Endothelial cell (in vitro differentiated cells): ENCODE measurements around the gene ARPP21. TPM values are rescaled to one million over a fixed set of nuclear protein-coding genes. Genes with fewer than 3 reads are reported as not detected.

ENCODE experiments used
- DNase-seq: peaks from one replicate; pipeline ENCODE4 v3.0.0; 2021; ENCODE audit warnings: low spot score
- H3K27ac Mint-ChIP-seq: one replicate; pipeline ENCODE4 v1.8.0; 2021; ENCODE audit warnings: mixed read lengths, inconsistent platforms; ENCODE audit not compliant: unreplicated experiment
- H3K27me3 Mint-ChIP-seq: one replicate; pipeline ENCODE4 v1.8.0; 2021; ENCODE audit warnings: mild to moderate bottlenecking, moderate library complexity, mixed read lengths, inconsistent platforms; ENCODE audit not compliant: unreplicated experiment
- H3K36me3 Mint-ChIP-seq: one replicate; pipeline ENCODE4 v1.8.0; 2021; ENCODE audit warnings: mild to moderate bottlenecking, low read depth, mixed read lengths, inconsistent platforms; ENCODE audit not compliant: unreplicated experiment
- H3K4me1 Mint-ChIP-seq: one replicate; pipeline ENCODE4 v1.8.0; 2021; ENCODE audit warnings: mild to moderate bottlenecking, mixed read lengths, inconsistent platforms; ENCODE audit not compliant: unreplicated experiment
- H3K4me3 Mint-ChIP-seq: one replicate; pipeline ENCODE4 v1.8.0; 2021; ENCODE audit warnings: mild to moderate bottlenecking, mixed read lengths, inconsistent platforms; ENCODE audit not compliant: unreplicated experiment
- H3K9me3 Mint-ChIP-seq: one replicate; pipeline ENCODE4 v1.8.0; 2021; ENCODE audit warnings: mixed read lengths, inconsistent platforms; ENCODE audit not compliant: unreplicated experiment
- total RNA-seq: library from RNA; stranded (reverse); fragmentation: NEBNext Ultra II Directional; extraction: Animal tissue kit (Norgen Biotek cat#: 25700); gene quantifications from one replicate; pipeline ENCODE4 v1.2.1, GENCODE V29; 2021; ENCODE audit not compliant: unreplicated experiment
- TF ChIP-seq, protein P1 (sequence below): fragments of 200-600 bp; sonication (generic); IDR thresholded peaks from one replicate; pipeline ENCODE4 v1.5.0; 2021; ENCODE audit warnings: antibody characterized with exemption; ENCODE audit not compliant: unreplicated experiment

Gene ARPP21
- total RNA-seq, 1 donor from 2014 or later: not detected

DNA sequence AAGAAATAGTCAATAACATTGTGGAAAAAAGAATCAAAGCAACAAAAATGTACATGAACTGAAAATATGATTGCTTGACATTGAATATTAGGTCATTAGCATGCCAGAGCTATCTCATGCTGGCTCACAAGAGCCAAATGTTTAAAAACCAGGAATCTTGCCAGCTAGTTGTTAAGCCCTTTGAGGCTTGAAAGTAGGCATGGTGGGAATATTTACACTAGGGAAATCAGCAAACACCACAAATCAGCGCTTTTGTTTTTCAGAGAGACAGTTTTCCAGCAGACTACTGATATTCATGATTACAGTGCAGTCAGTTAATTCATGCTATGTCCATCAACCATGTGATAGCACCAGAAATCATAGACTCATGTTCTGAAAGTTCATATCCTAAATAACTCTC is 144.8 kb downstream of the ARPP21 start:
- Mint-ChIP-seq H3K4me1 (peaks cover 3% of the 10 kb centered on the region), H3K27me3 (no peaks in the 10 kb centered on the region), H3K36me3 (no peaks in the 10 kb centered on the region), H3K27ac (no peak overlapping the region), H3K4me3 (no peak overlapping the region), H3K9me3 (no peaks in the 10 kb centered on the region)
- DNase-seq: no peak
- TF ChIP-seq, protein P1, sequence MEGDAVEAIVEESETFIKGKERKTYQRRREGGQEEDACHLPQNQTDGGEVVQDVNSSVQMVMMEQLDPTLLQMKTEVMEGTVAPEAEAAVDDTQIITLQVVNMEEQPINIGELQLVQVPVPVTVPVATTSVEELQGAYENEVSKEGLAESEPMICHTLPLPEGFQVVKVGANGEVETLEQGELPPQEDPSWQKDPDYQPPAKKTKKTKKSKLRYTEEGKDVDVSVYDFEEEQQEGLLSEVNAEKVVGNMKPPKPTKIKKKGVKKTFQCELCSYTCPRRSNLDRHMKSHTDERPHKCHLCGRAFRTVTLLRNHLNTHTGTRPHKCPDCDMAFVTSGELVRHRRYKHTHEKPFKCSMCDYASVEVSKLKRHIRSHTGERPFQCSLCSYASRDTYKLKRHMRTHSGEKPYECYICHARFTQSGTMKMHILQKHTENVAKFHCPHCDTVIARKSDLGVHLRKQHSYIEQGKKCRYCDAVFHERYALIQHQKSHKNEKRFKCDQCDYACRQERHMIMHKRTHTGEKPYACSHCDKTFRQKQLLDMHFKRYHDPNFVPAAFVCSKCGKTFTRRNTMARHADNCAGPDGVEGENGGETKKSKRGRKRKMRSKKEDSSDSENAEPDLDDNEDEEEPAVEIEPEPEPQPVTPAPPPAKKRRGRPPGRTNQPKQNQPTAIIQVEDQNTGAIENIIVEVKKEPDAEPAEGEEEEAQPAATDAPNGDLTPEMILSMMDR: no peak

GRCh38 chr3:35785234-35785888 is 146.0 kb downstream of the ARPP21 start:
- DNase-seq: no peak
- Mint-ChIP-seq H3K4me1 (peaks cover 3% of the 10 kb centered on the region), H3K27ac (no peak overlapping the region), H3K9me3 (no peaks in the 10 kb centered on the region), H3K4me3 (no peak overlapping the region), H3K36me3 (no peaks in the 10 kb centered on the region), H3K27me3 (no peaks in the 10 kb centered on the region)
- TF ChIP-seq, protein P1: no peak

- H3K36me3 Mint-ChIP-seq: no peaks in the 10 kb centered on the region
- TF ChIP-seq, protein P1: no peak
- DNase-seq: no peak
- H3K9me3 Mint-ChIP-seq: no peaks in the 10 kb centered on the region
- H3K4me1 Mint-ChIP-seq: peaks cover 1% of the 10 kb centered on the region
- H3K4me3 Mint-ChIP-seq: no peak overlapping the region
- H3K27me3 Mint-ChIP-seq: no peaks in the 10 kb centered on the region
- H3K27ac Mint-ChIP-seq: no peak overlapping the region
Observed at GRCh38 chr3:35787936-35788335, 148.6 kb downstream of the ARPP21 start.

DNA sequence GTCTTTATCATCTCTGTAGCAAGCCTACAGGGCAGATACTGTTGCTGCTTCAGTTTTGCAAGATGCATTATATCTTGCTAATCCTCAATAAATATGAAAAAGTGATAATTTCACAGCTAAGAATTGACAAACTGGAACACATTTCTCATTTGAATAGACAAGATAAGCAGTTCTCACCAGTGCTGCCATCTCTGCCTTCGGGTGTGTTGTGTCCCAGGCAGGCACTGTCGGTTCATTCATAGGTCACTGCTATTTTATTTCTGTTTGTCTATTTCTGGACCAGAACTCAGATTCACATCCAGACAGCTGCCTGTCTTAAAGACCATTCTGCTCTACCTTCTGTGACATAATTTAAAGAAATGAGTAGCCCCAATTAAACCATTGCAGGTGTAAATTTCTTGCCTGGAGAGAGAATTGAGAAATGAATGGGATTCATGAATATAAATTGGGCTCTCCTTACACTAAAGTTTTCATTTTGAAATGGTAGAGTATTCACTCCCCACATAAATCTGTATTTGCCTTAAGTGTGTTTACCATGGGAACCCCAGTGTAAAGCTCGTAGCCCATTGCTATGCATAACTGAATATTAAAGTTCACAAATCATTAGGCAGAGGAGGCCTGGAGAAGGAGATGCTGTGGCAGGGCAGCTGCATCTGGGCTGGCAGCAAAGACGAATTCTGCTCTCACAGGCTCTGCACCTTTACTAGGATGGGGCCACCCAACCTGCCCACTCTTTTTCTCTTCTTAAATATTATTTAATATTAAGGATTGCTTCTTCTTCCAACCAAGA is 149.9 kb downstream of the ARPP21 start:
- TF ChIP-seq, protein P1: no peak
- Mint-ChIP-seq H3K9me3 (no peaks in the 10 kb centered on the region), H3K4me3 (no peak overlapping the region), H3K4me1 (no peaks in the 10 kb centered on the region), H3K27me3 (no peaks in the 10 kb centered on the region), H3K36me3 (no peaks in the 10 kb centered on the region), H3K27ac (no peak overlapping the region)
- no peak for DNase-seq

DNA sequence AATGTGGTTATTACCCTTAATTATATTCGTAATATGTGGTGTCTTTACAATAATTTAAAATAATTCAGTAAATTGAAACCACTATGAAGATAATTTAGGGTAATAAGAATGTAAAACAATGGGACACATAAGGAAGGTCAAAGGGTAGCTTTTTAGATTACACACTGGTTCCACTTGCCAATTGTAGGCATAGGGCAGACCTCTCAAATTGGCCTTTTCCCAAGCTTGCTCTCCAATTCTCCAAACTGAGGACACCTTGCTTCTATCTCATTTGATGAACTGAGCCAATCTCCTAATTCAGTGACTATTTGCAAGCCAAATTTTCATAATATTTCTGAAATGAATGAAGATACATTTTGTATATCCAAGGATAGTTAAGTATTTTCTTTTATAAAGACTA is 151.4 kb downstream of the ARPP21 start:
- DNase-seq: no peak
- no peak overlapping the region for H3K27ac Mint-ChIP-seq
- H3K27me3 Mint-ChIP-seq: no peaks in the 10 kb centered on the region
- TF ChIP-seq, protein P1: no peak
- H3K4me1 Mint-ChIP-seq: no peaks in the 10 kb centered on the region
- no peaks in the 10 kb centered on the region for H3K9me3 Mint-ChIP-seq
- H3K4me3 Mint-ChIP-seq: no peak overlapping the region
- no peaks in the 10 kb centered on the region for H3K36me3 Mint-ChIP-seq
